NCI-H1930 (cell line): ENCODE data around the gene MDGA2.
"Not testable (repeated sequence)": the region's sequence is repeated elsewhere in the genome, so short reads cannot be mapped to it uniquely, and the experiment has no call there.

Source experiments
- DNase-seq, 2 experiments: peaks; one replicate each; lab custom pipeline; 2025; lab: John Stamatoyannopoulos, UW

The MDGA2 gene

DNA sequence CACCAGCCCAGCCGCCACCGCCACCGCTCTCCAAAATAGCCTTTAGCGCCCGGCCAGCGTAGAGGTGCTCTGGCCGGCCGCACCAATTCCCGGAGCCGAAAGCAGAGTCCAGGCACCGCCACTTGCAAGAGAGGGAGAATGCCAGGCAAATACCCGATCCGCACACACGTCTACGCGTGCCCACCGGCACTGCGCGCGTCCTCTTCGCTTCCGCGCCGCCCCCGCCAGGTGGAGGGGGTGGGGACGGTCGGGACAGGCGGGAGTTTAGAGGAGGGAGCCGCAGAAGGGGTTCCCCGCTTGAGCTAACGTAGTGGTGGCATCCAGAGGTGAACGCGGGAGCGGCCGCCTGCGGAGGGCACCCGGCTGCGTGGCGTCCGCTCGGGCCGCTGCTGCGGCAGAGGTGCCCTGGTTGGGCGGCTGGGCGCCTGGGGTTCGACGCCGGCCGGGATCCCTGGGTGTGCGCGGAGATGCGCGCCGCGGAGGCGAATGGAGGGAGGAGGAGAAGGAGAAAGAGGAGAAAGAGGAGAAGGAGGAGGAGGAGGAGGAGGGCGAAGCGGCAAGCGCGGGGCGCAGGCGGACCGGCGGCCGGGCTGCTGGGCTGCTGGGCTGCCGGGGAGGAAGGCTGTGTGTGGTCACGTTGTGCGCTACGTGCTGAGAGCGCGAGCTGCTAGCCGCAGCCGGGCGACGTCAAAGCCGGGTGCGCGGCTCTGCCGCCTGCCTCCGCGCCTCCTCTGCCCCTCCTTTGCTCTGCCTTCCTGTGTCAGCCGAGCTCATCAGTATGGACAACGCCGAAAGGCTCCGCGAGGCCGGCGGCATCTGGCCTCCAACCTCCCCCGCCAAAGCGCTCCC lies at the start of gene MDGA2:
Gene MDGA2 (minus strand): TSS at position 140 of the 849 bp plus-strand sequence.
- no peak for DNase-seq

DNA sequence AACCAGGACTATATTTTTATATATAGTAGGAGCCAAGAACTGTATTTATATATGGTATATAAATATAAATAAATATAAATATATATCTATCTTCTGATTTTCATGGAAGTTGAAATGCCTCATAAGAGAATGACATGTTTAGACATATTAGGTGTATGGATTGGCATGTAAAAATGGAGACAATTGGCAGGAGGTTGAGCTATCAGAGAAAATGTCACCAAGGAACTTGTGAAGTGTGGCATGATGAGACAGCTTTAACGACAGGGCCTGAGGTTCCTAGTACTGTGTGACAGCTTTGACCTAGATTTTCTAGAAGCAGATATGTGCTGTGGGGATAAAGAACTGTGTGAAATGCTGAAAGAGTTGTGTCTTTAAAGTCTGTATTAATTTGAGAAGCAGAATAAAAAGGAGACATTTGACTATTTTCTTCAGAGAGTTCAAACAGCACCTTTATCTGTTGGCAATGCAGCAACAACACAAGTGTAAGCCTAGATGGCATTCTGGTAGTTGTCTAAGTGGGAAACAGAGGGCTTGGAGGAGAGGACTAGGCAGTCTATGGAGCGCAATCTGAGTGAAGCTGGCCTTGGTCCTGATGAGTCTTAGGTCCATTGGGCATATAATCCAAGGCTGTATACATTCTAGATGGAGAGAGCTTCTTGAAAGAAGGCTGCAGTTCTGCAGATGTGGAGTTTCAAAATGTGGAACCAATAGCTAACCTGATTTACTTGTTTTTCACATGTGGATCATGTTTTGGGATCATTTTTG lies 47.7 kb upstream of the MDGA2 start:
- DNase-seq = no peak

DNA sequence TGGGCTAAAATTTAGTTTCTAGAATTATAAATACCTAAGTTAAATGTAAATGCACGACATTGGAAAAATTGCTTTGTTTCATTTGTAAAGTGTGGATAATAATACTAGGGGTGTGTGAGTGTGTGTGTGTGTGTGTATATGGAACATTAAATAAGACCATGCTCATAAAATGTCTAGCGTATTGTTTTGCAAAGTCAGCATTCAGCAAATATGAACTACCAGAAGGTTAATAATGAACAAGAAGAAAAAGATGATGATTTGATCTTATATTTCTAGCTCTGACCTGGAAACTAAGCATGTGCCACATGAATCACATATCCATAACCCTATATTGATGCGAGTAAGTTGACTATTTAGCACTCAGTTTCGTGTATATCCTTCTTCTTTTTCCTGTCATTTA lies 44.9 kb upstream of the MDGA2 start:
- DNase-seq = no peak

DNA sequence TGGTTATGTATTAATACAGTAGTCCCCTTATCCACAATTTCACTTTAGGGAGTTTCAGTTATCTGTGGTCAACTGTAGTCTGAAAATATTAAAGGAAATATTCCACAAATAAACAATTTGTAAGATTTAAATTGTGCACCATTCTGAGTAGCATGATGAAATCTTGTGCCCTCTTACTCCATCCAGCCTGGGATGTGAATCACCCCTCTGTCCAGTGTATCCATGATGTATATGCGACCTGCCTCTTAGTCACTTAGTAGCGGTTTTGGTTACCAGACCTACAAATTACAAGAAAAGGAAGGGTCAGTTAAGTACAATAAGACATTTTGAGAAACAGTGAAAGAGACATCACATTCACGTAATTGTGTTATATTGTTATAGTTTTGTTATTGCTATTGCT lies 39.9 kb upstream of the MDGA2 start:
- DNase-seq = no peak

DNA sequence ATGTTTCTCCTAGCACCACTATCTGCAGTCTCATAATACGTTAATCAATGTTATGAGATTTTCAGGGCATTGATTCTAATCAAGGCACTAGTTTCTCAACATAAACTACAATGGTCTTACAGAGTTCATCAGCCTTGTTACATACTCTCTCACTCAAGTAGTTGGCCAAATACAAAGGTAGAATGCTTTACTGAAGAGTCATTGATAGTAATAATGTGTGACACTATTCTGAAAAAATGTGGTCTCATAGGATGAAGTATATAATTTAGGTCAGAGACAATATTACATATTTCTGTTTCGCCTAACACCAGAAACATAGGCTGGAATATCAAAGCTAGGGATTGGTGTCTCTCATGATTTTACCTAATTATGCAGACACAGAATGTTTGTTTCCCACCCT lies 35.2 kb upstream of the MDGA2 start:
- no peak for DNase-seq

DNA sequence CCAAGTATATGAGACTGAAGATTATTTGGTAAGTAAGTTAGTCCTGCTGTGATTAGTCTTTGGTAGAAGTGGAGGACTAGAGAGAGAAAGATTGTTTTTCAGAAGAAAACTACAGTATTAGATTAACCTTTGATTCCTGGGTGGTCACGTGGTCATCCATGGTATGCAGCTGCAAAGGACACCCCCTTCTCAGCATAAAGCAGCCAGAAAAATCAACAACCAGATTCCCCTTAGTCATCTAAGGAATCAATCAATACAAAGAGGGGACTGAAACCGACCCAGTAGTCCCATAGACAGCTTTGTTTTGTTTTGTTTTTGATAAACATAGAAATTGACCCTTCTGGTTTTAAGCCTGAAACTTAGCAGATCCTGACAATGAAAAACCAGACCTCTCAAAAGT lies 30.3 kb upstream of the MDGA2 start:
- no peak for DNase-seq

DNA sequence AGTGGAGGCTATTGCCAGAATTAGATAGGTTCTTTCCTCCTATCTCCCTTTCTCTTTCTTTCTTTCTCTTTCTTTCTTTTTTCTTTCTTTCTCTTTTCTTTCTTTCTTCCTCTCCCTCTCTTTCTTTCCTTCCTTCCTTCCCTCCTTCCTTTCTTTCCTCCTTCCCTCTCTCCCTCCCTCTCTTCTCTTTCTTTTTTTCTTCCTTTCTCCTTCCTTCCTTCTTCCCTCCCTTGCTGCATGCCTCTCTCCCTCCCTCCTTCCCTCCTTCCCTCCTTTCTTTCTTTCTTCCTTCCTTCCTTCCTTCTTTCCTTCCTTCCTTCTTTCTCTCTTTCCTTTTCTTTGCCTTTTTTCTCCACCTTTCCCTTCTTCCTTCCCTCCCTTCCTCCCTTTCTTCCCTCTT lies 16.4 kb upstream of the MDGA2 start:
- no peak for DNase-seq

DNA sequence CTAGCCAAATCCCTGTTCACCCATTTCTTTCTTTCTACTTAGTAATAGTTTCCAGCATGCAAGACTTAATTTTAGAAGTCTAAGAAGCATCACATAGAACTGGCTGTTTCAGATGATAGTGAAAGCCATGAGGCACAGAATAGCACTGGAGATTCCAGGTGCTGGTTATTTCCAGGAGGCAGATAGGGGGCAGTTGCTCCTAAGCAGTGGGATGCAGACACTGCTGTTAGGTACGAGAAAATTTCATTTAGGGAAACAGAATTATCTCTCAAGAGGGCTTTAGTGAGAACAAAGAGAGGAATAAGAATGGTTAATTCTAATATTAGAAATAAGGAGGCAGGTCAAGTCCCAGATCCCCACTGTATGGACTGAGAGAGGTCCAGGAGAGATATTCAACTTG lies 3.6 kb upstream of the MDGA2 start:
- no peak for DNase-seq

DNA sequence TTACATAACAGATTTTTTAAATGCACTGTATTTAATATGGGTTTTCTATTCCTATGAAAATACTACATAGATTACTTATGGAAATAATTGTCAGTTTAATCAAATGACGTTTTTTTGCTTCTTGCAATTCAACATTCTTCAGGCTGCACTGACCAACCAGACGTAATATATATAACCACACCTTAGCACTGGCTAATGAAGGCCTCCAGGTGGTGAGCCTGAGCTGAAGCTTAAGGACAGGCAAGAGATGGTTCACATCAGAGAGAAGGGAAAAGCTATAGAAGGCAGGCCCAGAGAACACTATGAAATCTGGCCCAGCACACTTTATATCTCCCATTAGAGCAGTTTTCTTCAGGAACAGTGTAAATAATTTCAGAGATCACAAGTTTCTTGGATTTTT lies 2.8 kb upstream of the MDGA2 start:
- no peak for DNase-seq

DNA sequence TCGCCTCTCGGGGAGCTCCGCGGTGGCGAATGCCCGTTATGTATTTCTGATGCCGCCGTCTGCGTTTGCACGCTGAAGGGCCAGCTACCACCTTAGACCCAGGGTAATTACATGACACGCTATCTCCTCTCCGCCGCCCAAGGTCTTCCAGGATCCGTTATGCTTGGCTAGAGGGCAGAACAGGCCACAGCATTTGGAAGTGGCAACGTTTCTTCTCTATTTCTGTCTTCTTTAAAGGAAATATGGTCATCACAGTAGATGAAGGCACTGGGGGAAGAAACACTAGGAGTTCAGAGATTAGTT lies 861 bp upstream of the MDGA2 start:
- DNase-seq = no peak

DNA sequence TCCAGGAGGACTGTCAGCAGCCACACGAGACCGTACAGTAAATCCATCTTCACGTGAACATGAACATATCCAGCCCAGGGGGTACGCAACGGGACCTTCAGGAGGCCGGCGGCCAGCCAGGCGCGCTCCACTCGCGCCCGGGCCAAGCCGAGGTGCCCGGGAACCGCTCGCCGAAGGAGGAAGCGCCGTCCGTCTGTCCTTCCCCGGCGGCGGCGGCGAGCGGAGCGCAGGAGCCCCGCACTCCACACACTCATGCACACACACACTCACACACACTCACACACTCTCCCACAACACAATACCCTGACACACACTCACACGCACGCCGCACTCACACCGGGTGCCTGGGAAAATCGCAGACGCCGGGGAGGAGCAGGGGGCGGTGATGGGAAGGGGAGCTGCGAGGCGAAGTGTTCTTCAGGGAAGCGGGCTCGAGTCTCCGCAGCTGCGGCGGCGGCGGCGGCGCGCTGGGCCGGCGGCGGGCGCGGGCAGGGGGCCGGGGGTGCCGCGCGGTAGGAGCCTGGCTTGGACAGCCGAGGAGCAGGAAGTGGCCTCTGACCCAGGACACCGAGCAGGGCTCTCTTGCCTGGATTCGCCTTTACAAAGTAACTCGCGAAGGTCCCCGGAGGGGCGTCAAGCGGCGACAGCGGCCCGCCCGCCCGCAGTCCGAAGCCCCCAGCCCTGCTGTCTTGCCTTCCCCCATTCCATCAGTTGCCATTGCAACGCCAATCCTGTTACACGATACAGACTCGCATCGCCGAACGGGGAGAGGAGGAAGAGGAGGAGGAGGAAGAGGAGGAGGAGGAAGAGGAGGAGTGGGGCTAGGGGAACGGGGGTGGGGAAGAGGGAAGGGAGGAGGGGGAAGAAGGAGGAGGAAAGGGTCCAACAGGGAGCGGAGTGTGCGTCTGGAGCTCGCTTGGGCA lies 601 bp downstream of the MDGA2 start:
- no peak for DNase-seq

DNA sequence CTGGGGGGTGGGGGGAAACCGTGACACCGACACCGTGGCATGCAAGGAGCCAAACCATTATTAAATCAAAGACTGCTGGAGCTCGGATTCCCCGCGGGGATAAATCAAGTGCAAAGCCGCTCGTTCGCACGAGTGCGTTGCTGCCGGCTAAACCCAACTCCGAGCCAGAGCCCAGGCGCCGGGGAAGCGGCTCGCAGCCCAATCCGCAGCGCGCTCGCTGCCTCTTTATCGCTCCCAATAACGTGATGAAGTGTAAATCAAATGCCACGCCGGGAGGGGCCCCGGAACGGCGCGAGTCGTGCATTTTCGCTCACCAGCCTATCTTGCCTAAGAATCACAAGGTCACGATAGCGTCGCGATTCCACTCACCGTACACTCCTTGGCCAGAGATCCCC lies 1.3 kb downstream of the MDGA2 start:
- DNase-seq = no peak

DNA sequence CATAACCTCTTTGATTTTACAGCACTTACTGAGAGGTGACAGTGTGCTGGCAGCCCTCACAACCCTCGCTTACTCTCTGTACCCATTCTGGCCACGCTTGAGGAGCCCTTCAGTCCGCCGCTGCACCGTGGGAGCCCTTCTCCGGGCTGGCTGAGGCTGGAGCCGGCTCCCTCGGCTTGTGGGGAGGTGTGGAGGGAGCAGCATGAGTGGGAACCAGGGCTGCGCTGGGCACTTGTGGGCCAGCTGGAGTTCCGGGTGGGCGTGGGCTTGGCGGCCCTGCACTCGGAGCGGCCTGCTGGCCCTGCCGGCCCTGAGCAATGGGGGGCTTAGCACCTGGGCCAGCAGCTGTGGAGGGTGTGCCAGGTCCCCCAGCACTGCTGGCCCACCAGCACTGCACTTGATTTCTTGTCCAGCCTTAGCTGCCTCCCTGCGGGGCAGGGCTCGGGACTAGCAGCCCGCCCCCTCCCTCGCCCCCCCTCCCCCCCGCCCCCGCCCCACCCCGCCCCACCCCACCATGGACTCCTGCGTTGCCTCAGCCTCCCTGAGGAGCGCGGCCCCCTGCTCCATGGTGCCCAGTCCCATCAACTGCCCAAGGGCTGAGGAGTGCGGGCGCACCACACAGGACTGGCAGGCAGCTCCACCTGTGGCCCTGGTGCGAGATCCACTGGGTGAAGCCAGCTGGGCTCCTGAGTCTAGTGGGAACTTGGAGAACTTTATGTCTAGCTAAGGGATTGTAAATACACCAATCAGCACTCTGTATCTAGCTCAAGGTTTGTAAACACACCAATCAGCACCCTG lies 9.9 kb downstream of the MDGA2 start:
- no peak for DNase-seq

DNA sequence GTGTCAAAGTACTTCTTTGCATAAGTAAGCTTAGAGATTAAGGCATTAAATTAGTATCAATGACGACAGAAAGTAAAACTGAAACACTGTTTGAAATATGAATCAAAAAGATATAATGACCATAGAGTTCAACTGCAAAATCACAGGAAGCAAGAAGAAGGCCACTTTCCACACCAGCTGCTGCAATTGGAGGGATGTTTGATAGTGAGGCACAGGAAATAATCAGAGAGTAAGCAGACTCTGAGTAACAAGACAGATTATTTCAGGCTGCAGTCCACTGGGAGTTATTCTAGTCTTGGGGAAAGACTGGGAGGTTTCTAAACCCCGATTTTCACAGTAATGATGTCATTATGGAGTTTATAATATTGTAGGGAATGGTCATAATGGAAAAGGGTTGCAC lies 12.9 kb downstream of the MDGA2 start:
- DNase-seq = no peak

DNA sequence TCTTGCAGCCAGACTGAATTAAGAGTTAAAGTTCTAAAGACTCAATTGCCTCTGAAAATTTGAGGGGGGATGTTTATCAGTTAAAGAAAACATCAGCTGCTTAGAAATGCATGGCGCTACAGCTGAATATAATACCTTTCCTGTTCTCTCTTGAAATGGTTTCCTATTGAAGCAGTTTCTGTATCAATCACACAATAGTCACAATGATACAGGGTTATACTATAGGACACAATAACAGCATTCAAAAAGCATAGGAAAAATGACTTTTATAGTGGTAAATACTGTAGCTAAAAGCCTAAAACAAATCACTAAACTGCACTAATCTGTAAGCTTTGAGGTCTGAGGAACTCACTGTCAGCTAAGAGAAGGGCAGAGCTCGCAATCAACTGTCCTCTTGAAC lies 15.2 kb downstream of the MDGA2 start:
- no peak for DNase-seq

DNA sequence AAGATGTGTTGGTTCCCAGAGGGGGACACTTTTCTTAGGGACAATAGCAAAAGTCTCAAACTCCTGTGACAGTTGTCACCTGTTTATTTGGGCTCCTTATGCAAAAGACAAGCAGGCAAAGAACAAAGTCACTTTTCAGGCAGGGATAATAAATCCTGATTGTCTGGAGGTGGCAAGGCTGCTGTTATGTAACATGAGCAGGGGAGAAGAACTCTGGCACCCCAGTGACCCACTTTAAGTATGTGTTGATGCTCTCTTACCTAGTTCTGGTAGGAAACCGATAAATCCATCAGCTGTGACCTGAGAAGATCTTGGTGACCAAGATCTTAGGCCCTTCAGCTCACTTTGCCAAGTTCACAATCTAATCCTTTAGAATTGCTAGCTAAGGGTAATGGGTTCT lies 17.4 kb downstream of the MDGA2 start:
- no peak for DNase-seq

DNA sequence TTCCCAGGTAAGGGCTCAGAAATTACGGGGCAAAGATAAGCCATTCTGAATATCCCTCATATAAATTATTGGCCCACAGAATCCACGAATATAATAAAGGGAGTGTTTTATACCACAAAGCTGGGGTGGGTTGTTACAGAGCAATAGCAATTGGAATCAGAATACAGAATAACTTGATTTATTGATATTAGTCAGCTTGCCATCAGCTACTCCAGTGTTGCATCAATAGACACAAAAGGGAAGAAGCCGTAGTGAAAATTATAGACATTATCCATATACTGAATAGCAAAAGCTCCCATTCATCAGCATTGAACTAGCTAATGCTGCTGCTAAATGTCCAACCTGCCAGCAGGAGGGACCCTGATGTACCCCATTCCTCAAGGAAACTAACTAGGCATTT lies 18.3 kb downstream of the MDGA2 start:
- DNase-seq = no peak

DNA sequence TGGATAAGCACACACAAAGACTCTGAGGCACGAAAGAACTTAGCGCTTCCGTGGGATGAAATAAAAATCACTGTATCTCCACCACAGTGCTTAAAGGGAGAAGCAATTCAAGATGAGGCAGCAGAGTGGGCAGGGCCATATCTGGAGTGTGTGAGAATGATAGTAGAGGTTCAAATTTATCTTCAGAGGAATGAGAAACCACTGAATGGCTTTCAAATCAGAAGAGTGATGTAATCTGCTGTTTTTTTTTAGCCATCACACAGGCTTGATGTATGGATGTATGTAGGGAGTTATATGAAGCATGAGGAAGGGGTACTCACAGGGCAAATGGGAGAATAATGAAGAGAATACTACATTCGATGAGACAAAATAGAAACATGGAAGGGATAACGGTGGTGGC lies 24.1 kb downstream of the MDGA2 start:
- DNase-seq = no peak

DNA sequence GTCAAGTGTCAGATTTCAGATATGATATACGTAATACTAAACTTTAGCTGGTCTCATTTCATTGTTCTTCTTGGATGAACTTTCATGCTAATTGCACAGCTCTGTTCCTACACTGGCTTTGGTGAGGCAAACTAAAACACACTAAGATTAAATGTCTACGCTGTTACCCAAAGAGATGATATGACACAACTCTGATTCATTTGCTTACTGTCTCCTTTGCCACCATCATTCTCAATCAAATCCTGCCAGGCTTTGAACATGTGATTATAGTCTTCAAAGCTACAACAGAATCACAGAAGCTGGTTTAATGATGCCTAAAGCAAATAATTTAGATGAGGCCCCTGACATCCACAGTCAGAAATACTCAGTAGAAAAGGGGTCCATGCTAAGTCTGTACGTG lies 37.7 kb downstream of the MDGA2 start:
- DNase-seq = no peak

DNA sequence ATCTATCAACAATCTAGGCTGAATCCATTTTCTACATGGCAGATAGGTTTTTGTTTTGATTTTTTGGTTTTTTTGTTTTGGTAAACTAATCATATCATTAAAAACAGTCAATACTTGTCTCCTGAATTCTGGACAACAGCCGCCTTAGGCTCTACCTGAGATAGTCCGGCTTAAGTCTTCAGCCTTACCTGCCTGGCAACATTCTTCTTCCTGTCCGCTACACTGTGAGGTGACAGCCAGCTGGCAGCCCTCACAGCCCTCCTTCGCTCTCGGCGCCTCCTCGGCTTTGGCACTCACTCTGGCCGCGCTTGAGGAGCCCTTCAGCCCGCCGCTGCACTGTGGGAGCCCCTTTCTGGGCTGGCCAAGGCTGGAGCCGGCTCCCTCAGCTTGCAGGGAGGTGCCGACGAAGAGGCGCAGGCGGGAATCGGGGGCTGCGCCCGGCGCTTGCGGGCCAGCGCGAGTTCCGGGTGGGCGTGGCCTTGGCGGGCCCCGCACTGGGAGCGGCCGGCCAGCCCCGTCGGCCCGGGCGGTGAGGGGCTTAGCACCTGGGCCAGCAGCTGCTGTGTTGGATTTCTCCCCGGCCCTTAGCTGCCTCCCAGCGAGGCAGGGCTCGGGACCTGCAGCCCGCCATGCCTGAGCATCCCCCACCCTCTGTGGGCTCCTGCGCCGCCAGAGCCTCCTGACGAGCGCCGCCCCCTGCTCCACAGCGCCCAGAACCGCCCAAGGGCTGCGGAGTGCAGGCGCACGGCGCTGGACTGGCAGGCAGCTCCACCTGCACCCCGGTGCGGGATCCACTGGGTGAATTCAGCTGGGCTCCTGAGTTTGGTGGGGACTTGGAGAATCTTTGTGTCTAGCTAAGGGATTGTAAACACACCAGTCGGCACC lies 49.0 kb downstream of the MDGA2 start:
- peak; percentile 47 to 54 for DNase-seq

DNA sequence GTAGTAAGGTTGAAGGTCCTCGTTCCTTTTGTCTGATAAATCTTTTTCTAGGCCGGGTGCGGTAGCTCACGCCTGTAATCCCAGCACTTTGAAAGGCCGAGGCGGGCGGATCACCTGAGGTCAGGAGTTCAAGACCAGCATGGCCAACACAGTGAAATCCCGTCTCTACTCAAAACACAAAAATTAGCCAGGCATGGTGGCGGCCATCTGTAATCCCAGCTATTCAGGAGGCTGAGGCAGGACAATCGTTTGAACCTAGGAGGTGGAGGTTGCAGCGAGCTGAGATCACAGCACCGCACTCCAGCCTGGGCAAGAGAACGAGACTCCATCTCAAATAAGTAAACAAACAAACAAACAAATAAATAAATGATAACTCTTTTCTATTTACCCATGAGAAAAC lies 51.3 kb downstream of the MDGA2 start:
- not testable (repeated sequence) for DNase-seq
